Activated naive CD8-positive, alpha-beta T cell treated with anti-CD3 and anti-CD28 coated beads, Interleukin-2, amount 10 ng/mL, durations not matched to agents 7 days and 5 days (primary cell): ENCODE measurements around the gene HTR1E. TPM values are rescaled to one million over a fixed set of nuclear protein-coding genes. Genes with fewer than 3 reads are reported as not detected.

Experiments used
- ATAC-seq: fragments of 150-1000 bp; cut with Tn5 transposase; one replicate; pipeline ENCODE4 v1.10.0; 2021; ENCODE audit warnings: low read depth, moderate library complexity
- POLR2A ChIA-PET: fragments of 350-600 bp; sonication (Branson Sonifier 250); formaldehyde crosslinking; loops from one replicate; lab custom pipeline; 2021; ENCODE audit warnings: antibody characterized with exemption; lab: Charles Lee
- DNase-seq: peaks from one replicate; pipeline ENCODE4 v3.0.0; 2021
- H3K27ac Mint-ChIP-seq: one replicate; pipeline ENCODE4 v1.8.0; 2022; ENCODE audit warnings: mild to moderate bottlenecking, mixed read lengths
- H3K27me3 Mint-ChIP-seq: one replicate; pipeline ENCODE4 v1.8.0; 2022; ENCODE audit warnings: mild to moderate bottlenecking, moderate library complexity, mixed read lengths
- H3K36me3 Mint-ChIP-seq: one replicate; pipeline ENCODE4 v1.8.0; 2021; ENCODE audit warnings: mild to moderate bottlenecking, mixed read lengths
- H3K4me1 Mint-ChIP-seq: one replicate; pipeline ENCODE4 v1.8.0; 2021; ENCODE audit warnings: mixed read lengths
- H3K4me3 Mint-ChIP-seq: one replicate; pipeline ENCODE4 v1.8.0; 2022; ENCODE audit warnings: mild to moderate bottlenecking, moderate library complexity, mixed read lengths
- H3K9me3 Mint-ChIP-seq: one replicate; pipeline ENCODE4 v1.8.0; 2021; ENCODE audit warnings: mixed read lengths
- total RNA-seq, 2 experiments: library from RNA; stranded (reverse); gene quantifications; one replicate each; pipeline ENCODE4 v1.2.3, GENCODE V29; 2021

HTR1E gene
- total RNA-seq, 2 experiments from 2014 or later = not detected

DNA sequence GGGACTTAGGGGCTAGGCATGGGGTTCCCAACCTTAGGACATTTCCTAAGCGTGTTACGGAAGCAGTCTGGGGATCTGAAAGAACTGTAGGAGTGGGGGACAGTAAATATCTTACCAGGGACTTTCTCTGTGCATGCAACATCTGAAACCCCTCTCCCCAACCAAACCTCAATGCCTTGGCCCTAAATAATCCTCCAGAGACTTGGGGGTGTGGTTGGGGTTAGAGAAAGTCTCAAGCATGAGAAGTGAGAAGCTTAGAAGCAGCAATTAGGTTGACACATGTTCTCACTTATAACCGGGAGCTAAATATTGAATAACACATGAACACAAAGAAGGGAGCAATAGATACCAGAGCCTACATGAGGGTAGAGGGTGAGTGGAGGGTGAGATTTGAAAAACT lies 74.7 kb downstream of the HTR1E start:
- no peak for DNase-seq
- Mint-ChIP-seq H3K36me3 (no peaks in the 10 kb centered on the region), H3K4me3 (no peak overlapping the region), H3K27ac (no peak overlapping the region), H3K9me3 (no peaks in the 10 kb centered on the region), H3K27me3 (no peaks in the 10 kb centered on the region), H3K4me1 (no peaks in the 10 kb centered on the region)
- POLR2A ChIA-PET = no interaction called here
- ATAC-seq = no peak

DNA sequence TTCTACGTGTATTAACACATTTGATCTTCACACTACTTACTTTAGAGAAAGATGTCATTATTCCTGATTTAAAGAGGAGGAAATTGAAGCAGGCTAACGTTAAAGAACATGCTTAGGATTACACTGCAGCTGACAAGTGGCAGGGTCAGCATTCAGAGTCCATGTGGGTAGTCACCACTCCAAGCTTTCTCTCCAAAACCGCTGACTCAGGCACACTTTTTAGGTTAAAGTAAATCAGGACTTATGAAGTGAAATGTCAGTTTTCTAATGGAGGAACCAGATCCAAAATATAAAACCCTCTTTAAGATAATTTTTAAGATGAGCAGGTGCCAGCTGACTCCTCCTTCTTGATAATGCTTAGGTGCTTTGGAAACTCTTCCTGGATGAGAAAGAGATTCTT lies 75.4 kb downstream of the HTR1E start:
- H3K4me3 Mint-ChIP-seq = no peak overlapping the region
- POLR2A ChIA-PET = no interaction called here
- H3K36me3 Mint-ChIP-seq = no peaks in the 10 kb centered on the region
- H3K27me3 Mint-ChIP-seq = no peaks in the 10 kb centered on the region
- no peaks in the 10 kb centered on the region for H3K4me1 Mint-ChIP-seq
- no peaks in the 10 kb centered on the region for H3K9me3 Mint-ChIP-seq
- DNase-seq = no peak
- H3K27ac Mint-ChIP-seq = no peak overlapping the region
- no peak for ATAC-seq

- DNase-seq = no peak
- no peaks in the 10 kb centered on the region for H3K27me3 Mint-ChIP-seq
- no peaks in the 10 kb centered on the region for H3K36me3 Mint-ChIP-seq
- no peak overlapping the region for H3K27ac Mint-ChIP-seq
- ATAC-seq = no peak
- H3K4me1 Mint-ChIP-seq = no peaks in the 10 kb centered on the region
- H3K9me3 Mint-ChIP-seq = no peaks in the 10 kb centered on the region
- POLR2A ChIA-PET = no interaction called here
- no peak overlapping the region for H3K4me3 Mint-ChIP-seq
Observed at GRCh38 chr6:87016772-87017171, 79.4 kb downstream of the HTR1E start.

DNA sequence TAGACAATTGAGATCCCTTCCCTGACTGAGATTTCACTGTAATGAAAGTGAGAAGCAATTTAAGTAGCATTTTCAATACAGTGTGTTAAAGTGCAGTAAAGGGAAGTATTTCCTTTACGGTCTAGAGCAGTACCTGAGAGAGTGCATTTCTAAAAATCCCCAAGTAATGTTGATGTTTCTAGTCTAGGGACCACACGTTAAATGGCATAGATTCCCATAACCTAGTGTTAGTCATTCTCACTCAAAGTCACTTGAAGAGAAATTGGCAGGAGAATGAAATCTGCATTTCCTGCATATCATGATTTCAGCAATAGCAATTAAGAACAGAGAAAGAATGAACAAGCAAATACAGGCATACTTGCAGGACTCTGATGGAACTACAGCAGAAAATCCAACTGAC lies 89.7 kb downstream of the HTR1E start:
- no peaks in the 10 kb centered on the region for H3K4me1 Mint-ChIP-seq
- DNase-seq = no peak
- peaks cover 9% of the 10 kb centered on the region for H3K27me3 Mint-ChIP-seq
- no peak overlapping the region for H3K4me3 Mint-ChIP-seq
- H3K27ac Mint-ChIP-seq = no peak overlapping the region
- H3K9me3 Mint-ChIP-seq = no peaks in the 10 kb centered on the region
- no peaks in the 10 kb centered on the region for H3K36me3 Mint-ChIP-seq
- no peak for ATAC-seq
- POLR2A ChIA-PET = no interaction called here

DNA sequence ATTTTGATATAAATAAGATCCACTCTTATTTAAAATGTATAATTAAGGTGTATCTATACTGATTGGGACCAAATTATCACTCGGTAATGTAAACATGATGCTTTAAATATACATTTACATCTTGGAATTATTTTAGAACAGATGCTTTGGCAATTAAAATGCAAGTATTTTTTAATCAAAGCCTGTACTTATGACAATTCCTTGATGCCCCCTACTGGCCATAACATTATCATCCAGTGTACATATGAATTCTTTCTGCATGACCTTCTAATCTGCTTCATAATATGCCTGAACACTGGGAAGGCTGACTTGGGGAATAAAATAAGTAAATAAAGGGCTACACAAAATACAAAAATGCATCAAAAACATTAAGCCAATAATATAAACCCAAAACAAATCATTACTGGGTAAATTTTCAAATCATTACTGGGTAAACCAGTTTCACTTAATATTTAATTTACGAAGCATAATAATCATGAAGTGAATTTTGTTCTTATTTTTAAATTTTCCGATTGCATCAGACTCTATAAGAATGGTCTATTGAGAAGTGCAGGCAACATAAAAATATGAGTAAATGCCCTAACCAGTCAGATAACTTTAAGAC lies 92.5 kb downstream of the HTR1E start:
- Mint-ChIP-seq H3K9me3 (no peaks in the 10 kb centered on the region), H3K27ac (no peak overlapping the region), H3K4me1 (no peaks in the 10 kb centered on the region), H3K4me3 (no peak overlapping the region), H3K36me3 (no peaks in the 10 kb centered on the region), H3K27me3 (peaks cover 6% of the 10 kb centered on the region)
- ATAC-seq (no peak), DNase-seq (no peak)
- POLR2A ChIA-PET = no interaction called here

DNA sequence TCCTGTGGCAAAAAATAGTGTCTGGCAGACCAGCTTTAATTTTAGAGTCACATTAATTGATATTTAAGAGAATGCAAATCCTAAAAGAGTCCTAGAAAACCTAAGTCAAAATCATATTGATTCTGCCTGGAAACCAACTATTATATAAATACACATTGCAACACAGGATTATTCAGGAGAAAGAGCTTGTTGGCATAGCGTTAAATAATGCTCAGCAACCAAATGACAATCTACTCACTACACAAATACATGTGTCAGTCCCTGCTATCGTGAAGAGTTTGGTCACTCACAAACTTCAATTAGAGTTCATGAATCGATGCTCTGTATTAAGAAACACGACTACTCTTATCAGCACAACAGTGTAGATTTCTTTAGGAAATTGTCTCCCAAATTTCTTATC lies 103.4 kb downstream of the HTR1E start:
- Mint-ChIP-seq H3K36me3 (no peaks in the 10 kb centered on the region), H3K9me3 (no peaks in the 10 kb centered on the region), H3K27me3 (peaks cover 5% of the 10 kb centered on the region), H3K27ac (no peak overlapping the region), H3K4me1 (no peaks in the 10 kb centered on the region), H3K4me3 (no peak overlapping the region)
- POLR2A ChIA-PET = no interaction called here
- no peak for DNase-seq
- ATAC-seq = no peak

GRCh38 chr6:87045521-87046075 lies 108.3 kb downstream of the HTR1E start:
- no peak overlapping the region for H3K4me3 Mint-ChIP-seq
- no peaks in the 10 kb centered on the region for H3K4me1 Mint-ChIP-seq
- POLR2A ChIA-PET = no interaction called here
- H3K27ac Mint-ChIP-seq = no peak overlapping the region
- ATAC-seq (no peak), DNase-seq (no peak)
- H3K9me3 Mint-ChIP-seq = no peaks in the 10 kb centered on the region
- peaks cover 11% of the 10 kb centered on the region for H3K27me3 Mint-ChIP-seq
- no peaks in the 10 kb centered on the region for H3K36me3 Mint-ChIP-seq

DNA sequence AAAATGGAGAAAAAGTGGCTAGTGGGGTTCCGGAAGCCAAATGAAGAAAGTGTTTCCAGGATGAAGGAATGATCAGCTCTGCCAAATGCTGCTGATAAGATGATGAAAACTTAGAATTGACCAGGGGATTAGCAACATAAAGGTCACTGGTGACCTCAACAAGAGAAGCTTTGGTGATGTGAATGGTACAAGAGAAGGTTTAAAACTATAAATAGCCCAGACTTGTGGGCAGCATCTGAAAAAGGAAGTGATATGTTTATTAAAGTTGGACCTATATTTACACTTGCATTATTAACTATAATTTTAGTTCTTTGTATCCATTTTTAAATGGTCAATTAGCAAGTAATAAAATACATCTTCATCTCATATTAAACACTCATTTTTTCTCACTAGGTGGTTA lies 112.5 kb downstream of the HTR1E start:
- Mint-ChIP-seq H3K9me3 (no peaks in the 10 kb centered on the region), H3K36me3 (no peaks in the 10 kb centered on the region), H3K27me3 (peaks cover 14% of the 10 kb centered on the region), H3K4me3 (no peak overlapping the region), H3K4me1 (no peaks in the 10 kb centered on the region), H3K27ac (no peak overlapping the region)
- DNase-seq (no peak), ATAC-seq (no peak)
- POLR2A ChIA-PET = no interaction called here

DNA sequence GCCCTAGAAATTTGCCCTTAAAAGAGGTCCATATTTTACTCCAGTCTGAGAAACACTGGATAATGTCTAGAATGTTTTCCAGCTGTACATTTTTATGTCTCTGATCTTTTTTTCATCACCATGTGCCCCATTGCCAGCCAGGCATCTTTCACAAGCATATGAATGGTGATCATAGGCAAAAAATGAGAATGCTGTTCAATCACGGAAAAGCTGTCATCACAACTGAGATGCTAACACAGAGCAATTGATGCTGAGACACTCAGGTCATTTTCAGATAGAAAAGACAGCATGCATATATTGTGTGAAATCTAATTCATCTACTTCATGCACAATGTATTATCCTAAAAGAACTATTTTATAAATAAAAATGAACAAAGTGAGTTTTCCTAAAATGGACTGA lies 116.0 kb downstream of the HTR1E start:
- ATAC-seq = no peak
- Mint-ChIP-seq H3K9me3 (no peaks in the 10 kb centered on the region), H3K4me1 (no peaks in the 10 kb centered on the region), H3K27ac (no peak overlapping the region), H3K4me3 (no peak overlapping the region), H3K27me3 (peaks cover 20% of the 10 kb centered on the region), H3K36me3 (no peaks in the 10 kb centered on the region)
- no peak for DNase-seq
- POLR2A ChIA-PET = no interaction called here

DNA sequence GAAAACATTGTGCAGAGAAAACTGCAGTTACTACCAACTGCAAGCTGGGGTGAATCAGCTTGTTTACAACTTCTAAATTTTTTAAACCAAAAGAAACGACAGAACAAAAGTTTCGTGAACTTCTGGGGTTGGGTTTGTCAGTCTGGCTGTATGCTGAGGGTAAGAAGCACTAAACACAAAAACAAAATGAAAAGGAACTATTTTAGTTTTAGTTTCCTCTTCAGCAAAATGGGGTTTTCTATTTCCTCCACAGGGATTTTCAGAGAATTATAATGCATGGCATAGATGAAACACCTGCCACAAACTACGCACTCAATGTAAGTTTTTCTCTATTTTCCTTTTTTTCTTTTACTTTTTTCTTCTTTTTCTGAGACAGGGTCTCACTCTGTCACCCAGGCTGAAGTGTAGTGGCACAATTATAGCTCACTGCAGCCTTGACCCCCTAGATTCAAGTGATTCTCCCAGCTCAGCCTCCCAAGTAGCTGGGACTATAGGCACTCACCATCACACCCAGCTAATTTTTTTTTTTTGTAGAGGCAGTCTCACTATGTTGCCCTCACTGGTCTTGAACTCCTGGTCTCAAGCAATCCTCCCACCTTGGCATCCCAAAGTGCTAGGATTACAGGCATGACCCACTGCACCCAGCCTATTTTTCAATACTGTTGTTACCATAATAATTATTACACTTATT lies 117.0 kb downstream of the HTR1E start:
- Mint-ChIP-seq H3K27me3 (peaks cover 18% of the 10 kb centered on the region), H3K36me3 (no peaks in the 10 kb centered on the region), H3K27ac (no peak overlapping the region), H3K9me3 (no peaks in the 10 kb centered on the region), H3K4me3 (no peak overlapping the region), H3K4me1 (no peaks in the 10 kb centered on the region)
- POLR2A ChIA-PET = no interaction called here
- no peak for ATAC-seq
- no peak for DNase-seq

- Mint-ChIP-seq H3K4me3 (no peak overlapping the region), H3K27me3 (peaks cover 21% of the 10 kb centered on the region), H3K4me1 (no peaks in the 10 kb centered on the region), H3K27ac (no peak overlapping the region), H3K36me3 (no peaks in the 10 kb centered on the region), H3K9me3 (no peaks in the 10 kb centered on the region)
- POLR2A ChIA-PET = no interaction called here
- no peak for ATAC-seq
- DNase-seq = no peak
Observed at GRCh38 chr6:87059943-87060342, 122.6 kb downstream of the HTR1E start.

GRCh38 chr6:87065117-87065516 lies 127.8 kb downstream of the HTR1E start:
- POLR2A ChIA-PET = no interaction called here
- Mint-ChIP-seq H3K27me3 (peaks cover 30% of the 10 kb centered on the region), H3K4me3 (no peak overlapping the region), H3K27ac (no peak overlapping the region), H3K36me3 (no peaks in the 10 kb centered on the region), H3K4me1 (no peaks in the 10 kb centered on the region), H3K9me3 (no peaks in the 10 kb centered on the region)
- no peak for ATAC-seq
- no peak for DNase-seq
